Neural progenitor cell (in vitro differentiated cells): Measurements from ENCODE around the gene ACACB.

Source experiments
- EZH2phosphoT487 ChIP-seq: fragments of 200-600 bp; sonication (generic); IDR thresholded peaks from 2 replicates; pipeline ENCODE4 v1.6.1; 2017; ENCODE audit warnings: antibody characterized with exemption
- TF ChIP-seq, protein P1 (sequence below): fragments of 200-600 bp; sonication (generic); IDR thresholded peaks from 2 replicates; pipeline ENCODE4 v1.5.1; 2017; ENCODE audit warnings: antibody characterized with exemption, mild to moderate bottlenecking

GRCh38 chr12:109110988-109111495 lies 5.3 kb upstream of the ACACB start:
- TF ChIP-seq, protein P1, sequence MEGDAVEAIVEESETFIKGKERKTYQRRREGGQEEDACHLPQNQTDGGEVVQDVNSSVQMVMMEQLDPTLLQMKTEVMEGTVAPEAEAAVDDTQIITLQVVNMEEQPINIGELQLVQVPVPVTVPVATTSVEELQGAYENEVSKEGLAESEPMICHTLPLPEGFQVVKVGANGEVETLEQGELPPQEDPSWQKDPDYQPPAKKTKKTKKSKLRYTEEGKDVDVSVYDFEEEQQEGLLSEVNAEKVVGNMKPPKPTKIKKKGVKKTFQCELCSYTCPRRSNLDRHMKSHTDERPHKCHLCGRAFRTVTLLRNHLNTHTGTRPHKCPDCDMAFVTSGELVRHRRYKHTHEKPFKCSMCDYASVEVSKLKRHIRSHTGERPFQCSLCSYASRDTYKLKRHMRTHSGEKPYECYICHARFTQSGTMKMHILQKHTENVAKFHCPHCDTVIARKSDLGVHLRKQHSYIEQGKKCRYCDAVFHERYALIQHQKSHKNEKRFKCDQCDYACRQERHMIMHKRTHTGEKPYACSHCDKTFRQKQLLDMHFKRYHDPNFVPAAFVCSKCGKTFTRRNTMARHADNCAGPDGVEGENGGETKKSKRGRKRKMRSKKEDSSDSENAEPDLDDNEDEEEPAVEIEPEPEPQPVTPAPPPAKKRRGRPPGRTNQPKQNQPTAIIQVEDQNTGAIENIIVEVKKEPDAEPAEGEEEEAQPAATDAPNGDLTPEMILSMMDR: no peak
- TF ChIP-seq EZH2phosphoT487: no peak
